Measurements from ENCODE around the gene MAML2. TPM values are rescaled to one million over a fixed set of nuclear protein-coding genes. Genes with fewer than 3 reads are reported as not detected.

Gene MAML2
- total and polyA plus RNA-seq, 2 experiments from 2014 or later: 1.1 to 8.2 TPM

- H3K36me3 ChIP-seq: no peaks in the 10 kb centered on the region
- no peak for TF ChIP-seq CTCF (IDR thresholded peaks at IDR 0.05; ENCODE audit: low read depth, low read length)
- no peak overlapping the region for H3K4me3 ChIP-seq
- H3K27me3 ChIP-seq: no peaks in the 10 kb centered on the region
- DNase-seq (ENCODE audit: low read depth in 1 of 2, low spot score in 1 of 2): no peak
- no peaks in the 10 kb centered on the region for H3K9me3 ChIP-seq (ENCODE audit: low read depth)
- H3K4me1 ChIP-seq (ENCODE audit: low read depth): peaks cover 9% of the 10 kb centered on the region
- no peak overlapping the region for H3K27ac ChIP-seq
Observed at GRCh38 chr11:96267496-96268032, 75.4 kb downstream of the MAML2 start.

DNA sequence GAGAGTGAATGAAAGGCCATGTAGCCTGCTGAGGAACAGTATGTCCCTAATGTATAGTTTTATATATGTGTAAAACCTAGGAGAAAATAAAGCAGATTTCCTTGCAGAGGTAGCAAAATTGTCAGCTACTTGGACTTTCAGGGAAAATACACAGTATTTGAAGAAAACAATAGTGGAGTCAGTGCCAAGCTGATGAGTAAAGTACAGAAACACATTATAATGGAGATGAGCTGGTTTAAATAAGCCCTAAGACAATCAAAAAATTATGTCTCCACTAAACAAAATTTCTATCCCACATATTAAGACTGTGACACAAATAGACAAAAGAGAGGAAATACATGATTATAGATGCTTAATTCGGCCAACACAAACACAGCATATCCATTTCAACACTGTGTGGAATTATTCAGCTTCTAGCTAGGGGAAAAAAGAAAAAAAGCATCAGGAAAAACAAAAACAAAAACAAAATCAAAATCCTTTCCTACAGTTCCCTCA, 75.9 kb downstream of the MAML2 start:
- Histone ChIP-seq H3K27me3 (no peaks in the 10 kb centered on the region), H3K9me3 (ENCODE audit: low read depth) (no peaks in the 10 kb centered on the region), H3K4me1 (ENCODE audit: low read depth) (peaks cover 9% of the 10 kb centered on the region), H3K4me3 (no peak overlapping the region), H3K27ac (no peak overlapping the region), H3K36me3 (no peaks in the 10 kb centered on the region)
- TF ChIP-seq CTCF (IDR thresholded peaks at IDR 0.05; ENCODE audit: low read depth, low read length): no peak
- no peak for DNase-seq (ENCODE audit: low read depth in 1 of 2, low spot score in 1 of 2)

DNA sequence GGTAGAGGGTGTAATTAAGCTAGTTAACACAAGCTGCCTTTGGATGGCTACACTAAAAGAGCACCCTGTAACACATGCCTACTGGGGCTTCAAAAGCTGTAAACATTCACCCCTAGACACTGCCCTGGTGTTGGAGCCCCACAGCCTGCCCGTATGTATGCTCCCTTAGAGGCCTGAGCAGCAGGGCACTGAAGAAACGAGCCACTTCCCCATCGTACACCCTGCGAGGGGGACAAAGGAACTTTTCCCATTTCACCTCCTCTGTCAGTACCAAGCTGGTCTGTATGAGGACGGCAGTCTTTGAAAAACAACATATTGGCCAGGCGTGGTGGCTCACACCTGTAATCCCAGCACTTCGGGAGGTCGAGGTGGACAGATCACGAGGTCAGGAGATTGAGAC, 77.0 kb downstream of the MAML2 start:
- DNase-seq (ENCODE audit: low read depth in 1 of 2, low spot score in 1 of 2): no peak
- no peaks in the 10 kb centered on the region for H3K27me3 ChIP-seq
- no peak overlapping the region for H3K27ac ChIP-seq
- no peaks in the 10 kb centered on the region for H3K36me3 ChIP-seq
- H3K9me3 ChIP-seq (ENCODE audit: low read depth): no peaks in the 10 kb centered on the region
- TF ChIP-seq CTCF (IDR thresholded peaks at IDR 0.05; ENCODE audit: low read depth, low read length): no peak
- peaks cover 9% of the 10 kb centered on the region for H3K4me1 ChIP-seq (ENCODE audit: low read depth)
- H3K4me3 ChIP-seq: no peak overlapping the region

GRCh38 chr11:96265220-96265737, 77.7 kb downstream of the MAML2 start:
- no peak for DNase-seq (ENCODE audit: low read depth in 1 of 2, low spot score in 1 of 2)
- Histone ChIP-seq H3K4me1 (ENCODE audit: low read depth) (peaks cover 9% of the 10 kb centered on the region), H3K27me3 (no peaks in the 10 kb centered on the region), H3K4me3 (no peak overlapping the region), H3K27ac (peak overlapping the region; percentile 37), H3K36me3 (no peaks in the 10 kb centered on the region), H3K9me3 (ENCODE audit: low read depth) (no peaks in the 10 kb centered on the region)
- no peak for TF ChIP-seq CTCF (IDR thresholded peaks at IDR 0.05; ENCODE audit: low read depth, low read length)

- no peak for DNase-seq (ENCODE audit: low read depth in 1 of 2, low spot score in 1 of 2)
Observed at GRCh38 chr11:96264364-96264763, 78.6 kb downstream of the MAML2 start.

More at GRCh38 chr11:96264364-96264763, 78.6 kb downstream of the MAML2 start:
- no peak overlapping the region for H3K4me3 ChIP-seq
- no peaks in the 10 kb centered on the region for H3K9me3 ChIP-seq (ENCODE audit: low read depth)
- no peak overlapping the region for H3K27ac ChIP-seq
- no peaks in the 10 kb centered on the region for H3K27me3 ChIP-seq
- H3K4me1 ChIP-seq (ENCODE audit: low read depth): peaks cover 9% of the 10 kb centered on the region
- H3K36me3 ChIP-seq: no peaks in the 10 kb centered on the region
- no peak for TF ChIP-seq CTCF (IDR thresholded peaks at IDR 0.05; ENCODE audit: low read depth, low read length)
